Right ventricle myocardium inferior (tissue), 1 donor: ENCODE data around the gene MAPK10. TPM values are rescaled to one million over a fixed set of nuclear protein-coding genes. Genes with fewer than 3 reads are reported as not detected.
"Not testable (repeated sequence)": the region's sequence is repeated elsewhere in the genome, so short reads cannot be mapped to it uniquely, and the experiment has no call there.

Experiments
- ATAC-seq: fragments of 200-7000 bp; cut with Tn5 transposase; one replicate; pipeline ENCODE4 v1.9.1; 2020; ENCODE audit warnings: mild to moderate bottlenecking, moderate library complexity
- DNase-seq: peaks from one replicate; pipeline ENCODE4 v3.0.0; 2021; ENCODE audit errors: missing footprints
- intact Hi-C: fragments of 100-400 bp; cut with DNase I; formaldehyde crosslinking; loops from one replicate; pipeline ENCODE4 v1.11.0; 2022
- total RNA-seq: library from RNA; stranded (reverse); fragmentation: NEBNext Ultra II Directional; extraction: Animal tissue kit (Norgen Biotek cat#: 25700); gene quantifications from one replicate; pipeline ENCODE4 v1.2.1, GENCODE V29; 2021
- donor health status: DM: no; HTN: yes; CAD: no; lungs with severe emphysema.

Gene MAPK10
- total RNA-seq, 1 donor from 2014 or later: 4.1 TPM

- ATAC-seq: no peak
- DNase-seq: no peak
- intact Hi-C loops: no loop called here
These were observed 5.5 kb downstream of the MAPK10 start for GRCh38 chr4:86354390-86354789.

GRCh38 chr4:86346320-86346719 is 13.5 kb downstream of the MAPK10 start:
- DNase-seq: no peak
- intact Hi-C loops: no loop called here
- ATAC-seq: no peak

GRCh38 chr4:86344127-86344526 is 15.7 kb downstream of the MAPK10 start:
- DNase-seq (no peak), ATAC-seq (no peak)
- intact Hi-C loops: no loop called here

GRCh38 chr4:86338989-86339388 is 20.9 kb downstream of the MAPK10 start:
- intact Hi-C loops: no loop called here
- DNase-seq: no peak
- peak; percentile 84 for ATAC-seq

- intact Hi-C loops: no loop called here
- ATAC-seq (no peak), DNase-seq (no peak)
These were observed 21.3 kb downstream of the MAPK10 start for GRCh38 chr4:86338521-86338920.

- no peak for DNase-seq
- intact Hi-C loops: no loop called here
These were observed 25.7 kb downstream of the MAPK10 start for GRCh38 chr4:86334020-86334750.

GRCh38 chr4:86333236-86333635 is 26.6 kb downstream of the MAPK10 start:
- DNase-seq: no peak
- ATAC-seq: peak; percentile 63
- intact Hi-C loops: no loop called here

More at GRCh38 chr4:86334020-86334750, 25.7 kb downstream of the MAPK10 start:
- ATAC-seq: no peak

- DNase-seq: no peak
- intact Hi-C loops: no loop called here
- ATAC-seq: no peak
These were observed 28.7 kb downstream of the MAPK10 start for GRCh38 chr4:86330961-86331742.

GRCh38 chr4:86330411-86330810 is 29.4 kb downstream of the MAPK10 start:
- intact Hi-C loops, DNase-seq, ATAC-seq: not testable (repeated sequence)

- intact Hi-C loops: no loop called here
- DNase-seq: no peak
- no peak for ATAC-seq
These were observed 30.4 kb downstream of the MAPK10 start for GRCh38 chr4:86329431-86329830.

GRCh38 chr4:86326400-86326799 is 33.5 kb downstream of the MAPK10 start:
- intact Hi-C loops: no loop called here
- no peak for DNase-seq
- no peak for ATAC-seq

GRCh38 chr4:86319390-86319789 is 40.5 kb downstream of the MAPK10 start:
- DNase-seq: no peak
- no peak for ATAC-seq
- intact Hi-C loops: no loop called here

- no peak for ATAC-seq
- no peak for DNase-seq
- intact Hi-C loops: no loop called here
These were observed 44.3 kb downstream of the MAPK10 start for GRCh38 chr4:86315579-86315978.

- ATAC-seq (no peak), DNase-seq (no peak)
- intact Hi-C loops: no loop called here
These were observed 46.2 kb downstream of the MAPK10 start for GRCh38 chr4:86313656-86314055.

- DNase-seq (no peak), ATAC-seq (no peak)
- intact Hi-C loops: no loop called here
These were observed 52.4 kb downstream of the MAPK10 start for GRCh38 chr4:86307432-86307831.

- ATAC-seq (no peak), DNase-seq (no peak)
- intact Hi-C loops: no loop called here
These were observed 53.0 kb downstream of the MAPK10 start for GRCh38 chr4:86306816-86307215.

- ATAC-seq (no peak), DNase-seq (no peak)
- intact Hi-C loops: no loop called here
These were observed 57.0 kb downstream of the MAPK10 start for GRCh38 chr4:86302830-86303229.

GRCh38 chr4:86302251-86302650 is 57.6 kb downstream of the MAPK10 start:
- DNase-seq (peak; percentile 47), ATAC-seq (peak; percentile 88)
- intact Hi-C loops: no loop called here

GRCh38 chr4:86300516-86300915 is 59.3 kb downstream of the MAPK10 start:
- intact Hi-C loops: no loop called here
- no peak for ATAC-seq
- DNase-seq: no peak

- intact Hi-C loops: no loop called here
- ATAC-seq: no peak
These were observed 63.0 kb downstream of the MAPK10 start for GRCh38 chr4:86296865-86297264.

More at GRCh38 chr4:86296865-86297264, 63.0 kb downstream of the MAPK10 start:
- no peak for DNase-seq
